Activated naive CD8-positive, alpha-beta T cell (primary cell): Measurements from ENCODE around the gene HESX1.

Experiments
- H3K27ac Mint-ChIP-seq: one replicate; pipeline ENCODE4 v1.8.0; 2021; ENCODE audit warnings: mixed read lengths
- H3K27me3 Mint-ChIP-seq: one replicate; pipeline ENCODE4 v1.8.0; 2021; ENCODE audit warnings: mixed read lengths
- H3K36me3 Mint-ChIP-seq: one replicate; pipeline ENCODE4 v1.8.0; 2021; ENCODE audit warnings: mixed read lengths
- H3K4me1 Mint-ChIP-seq: one replicate; pipeline ENCODE4 v1.8.0; 2021; ENCODE audit warnings: low read depth, mixed read lengths
- H3K4me3 Mint-ChIP-seq: one replicate; pipeline ENCODE4 v1.8.0; 2021; ENCODE audit warnings: mild to moderate bottlenecking, mixed read lengths
- H3K9me3 Mint-ChIP-seq: one replicate; pipeline ENCODE4 v1.8.0; 2021; ENCODE audit warnings: low read depth, mixed read lengths

Gene HESX1

DNA sequence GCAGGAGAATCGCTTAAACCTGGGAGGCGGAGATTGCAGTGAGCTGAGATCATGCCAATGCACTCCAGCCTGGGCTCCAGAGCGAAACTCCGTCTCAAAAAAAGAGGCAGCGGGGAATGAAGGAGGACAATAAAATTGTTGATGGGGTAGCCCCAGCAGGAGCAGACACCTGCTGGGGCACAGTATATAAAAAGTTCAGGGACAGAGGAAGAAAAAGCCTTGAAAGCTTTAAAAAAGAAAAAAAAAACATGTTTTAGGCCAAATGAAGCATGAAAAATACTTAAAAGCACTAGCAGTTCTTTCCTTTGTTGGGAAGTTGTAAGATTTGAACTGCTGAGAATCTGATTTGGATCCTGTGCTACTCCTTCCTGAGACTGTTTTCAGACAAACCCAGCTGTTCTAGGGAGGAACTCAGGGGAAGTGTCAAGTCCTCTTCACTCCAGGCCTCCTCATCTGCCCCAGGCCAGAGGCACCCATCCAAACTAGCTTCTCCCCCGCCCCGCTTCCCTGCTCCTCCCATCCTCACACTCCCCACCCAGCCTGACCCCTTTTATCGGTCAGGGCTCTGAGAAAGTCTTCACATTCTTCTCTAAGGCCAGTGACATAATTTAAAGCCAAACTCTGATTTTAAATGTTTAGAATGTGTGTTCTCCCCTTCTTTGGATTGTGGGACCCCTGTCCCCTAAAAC is 39.6 kb downstream of the HESX1 start:
- no peak overlapping the region for H3K4me3 Mint-ChIP-seq
- no peak overlapping the region for H3K27ac Mint-ChIP-seq
- peaks cover 31% of the 10 kb centered on the region for H3K27me3 Mint-ChIP-seq
- peaks cover 21% of the 10 kb centered on the region for H3K4me1 Mint-ChIP-seq
- H3K9me3 Mint-ChIP-seq, result no peaks in the 10 kb centered on the region
- H3K36me3 Mint-ChIP-seq, result peaks cover 2% of the 10 kb centered on the region

DNA sequence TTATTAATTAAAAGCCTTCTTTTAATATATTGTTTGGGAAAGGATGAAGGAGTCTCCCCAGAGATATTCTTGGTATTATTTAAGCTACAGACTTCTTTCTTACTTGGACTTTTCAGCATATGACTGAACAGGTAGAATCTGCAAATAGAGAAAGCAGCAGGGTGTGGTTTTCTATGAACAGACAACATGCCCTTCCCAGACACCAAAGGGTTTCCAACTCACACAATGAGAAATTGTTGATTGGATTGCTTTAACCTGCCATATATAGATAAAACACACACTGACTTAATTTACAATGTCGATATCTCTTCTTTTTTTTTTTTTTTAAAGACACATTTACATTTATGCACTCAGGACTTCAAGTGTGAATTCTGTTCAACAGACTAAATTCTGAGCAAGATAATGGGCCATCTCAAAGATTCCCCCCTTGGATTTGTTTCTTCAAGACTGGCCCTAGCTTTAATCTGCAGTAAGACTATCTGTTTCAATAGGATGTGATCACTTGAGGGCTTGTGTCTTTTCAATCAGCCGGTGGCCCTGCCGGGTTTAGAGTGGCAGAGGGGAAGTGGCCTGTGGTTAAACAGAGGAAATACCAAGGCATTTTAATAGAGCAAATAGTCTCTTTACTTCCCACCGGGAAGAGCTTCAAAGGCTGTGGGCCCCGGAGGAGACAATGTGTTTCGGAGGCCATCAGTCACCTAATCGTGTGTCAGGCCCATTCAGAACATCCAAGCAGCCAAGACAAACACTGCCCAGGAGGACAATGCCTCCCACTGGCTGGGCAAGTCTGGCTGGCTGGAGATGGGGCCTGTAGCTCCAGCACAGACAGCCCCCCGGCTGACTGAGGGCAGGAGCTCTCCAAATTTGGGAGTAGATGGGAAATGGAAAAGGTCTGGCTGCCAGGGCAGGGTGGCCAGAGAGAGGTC is 40.7 kb downstream of the HESX1 start:
- Mint-ChIP-seq H3K27ac (no peak overlapping the region), H3K9me3 (no peaks in the 10 kb centered on the region), H3K36me3 (peaks cover 2% of the 10 kb centered on the region), H3K27me3 (peaks cover 29% of the 10 kb centered on the region), H3K4me1 (peaks cover 17% of the 10 kb centered on the region), H3K4me3 (no peak overlapping the region)

GRCh38 chr3:57158325-57158724 is 41.5 kb downstream of the HESX1 start:
- peaks cover 2% of the 10 kb centered on the region for H3K36me3 Mint-ChIP-seq
- H3K27ac Mint-ChIP-seq, result no peak overlapping the region
- no peak overlapping the region for H3K4me3 Mint-ChIP-seq
- H3K9me3 Mint-ChIP-seq, result no peaks in the 10 kb centered on the region
- peaks cover 29% of the 10 kb centered on the region for H3K27me3 Mint-ChIP-seq
- H3K4me1 Mint-ChIP-seq, result peaks cover 12% of the 10 kb centered on the region

- Mint-ChIP-seq H3K36me3 (peaks cover 2% of the 10 kb centered on the region), H3K4me1 (peaks cover 9% of the 10 kb centered on the region), H3K27me3 (peaks cover 22% of the 10 kb centered on the region), H3K27ac (no peak overlapping the region), H3K4me3 (no peak overlapping the region), H3K9me3 (no peaks in the 10 kb centered on the region)
Measured at GRCh38 chr3:57157545-57157944, 42.2 kb downstream of the HESX1 start.

- peaks cover 9% of the 10 kb centered on the region for H3K4me1 Mint-ChIP-seq
- H3K27ac Mint-ChIP-seq, result no peak overlapping the region
- H3K4me3 Mint-ChIP-seq, result no peak overlapping the region
- no peaks in the 10 kb centered on the region for H3K9me3 Mint-ChIP-seq
- peaks cover 13% of the 10 kb centered on the region for H3K27me3 Mint-ChIP-seq
- peaks cover 2% of the 10 kb centered on the region for H3K36me3 Mint-ChIP-seq
Measured at GRCh38 chr3:57155310-57155643, 44.5 kb downstream of the HESX1 start.

DNA sequence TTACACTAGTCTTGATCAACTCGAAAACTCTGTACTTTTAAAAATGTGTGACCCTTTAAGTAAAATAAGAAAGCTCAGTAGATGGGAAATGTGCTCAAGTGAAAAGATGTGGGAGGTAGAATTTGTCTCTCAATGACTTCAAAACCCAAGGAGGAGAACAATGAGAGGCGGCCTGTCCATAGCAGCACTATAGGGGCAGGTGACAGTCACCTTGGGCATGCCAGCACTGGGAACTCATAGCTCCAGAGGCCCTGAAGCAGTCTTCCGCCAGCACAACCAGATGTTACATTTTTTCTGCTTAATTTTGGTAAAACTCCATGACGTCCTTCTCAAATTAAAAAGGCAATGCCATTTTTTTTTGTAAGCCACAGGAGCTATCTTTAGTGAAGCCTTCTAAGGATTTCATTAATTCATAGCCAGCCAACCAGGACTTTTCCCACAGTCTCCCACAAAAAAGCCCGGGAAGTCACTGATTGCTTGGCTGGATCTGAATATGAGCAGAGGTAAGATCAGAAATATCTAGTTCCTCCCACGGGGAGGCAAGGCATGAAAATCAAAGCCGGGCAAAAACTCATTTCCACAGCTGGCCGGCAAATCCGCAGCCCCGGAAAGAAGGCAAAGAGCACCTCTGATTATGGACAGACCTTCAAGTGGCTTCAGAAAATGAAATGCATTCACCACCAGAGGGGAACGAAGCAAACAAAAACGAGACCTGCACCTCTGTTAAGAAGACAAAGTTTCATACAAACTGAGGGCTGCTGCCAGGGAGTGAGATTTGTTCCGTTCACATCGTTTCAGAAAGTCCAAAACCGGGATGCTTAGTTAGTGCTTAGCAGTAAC is 45.1 kb downstream of the HESX1 start:
- peaks cover 13% of the 10 kb centered on the region for H3K27me3 Mint-ChIP-seq

DNA sequence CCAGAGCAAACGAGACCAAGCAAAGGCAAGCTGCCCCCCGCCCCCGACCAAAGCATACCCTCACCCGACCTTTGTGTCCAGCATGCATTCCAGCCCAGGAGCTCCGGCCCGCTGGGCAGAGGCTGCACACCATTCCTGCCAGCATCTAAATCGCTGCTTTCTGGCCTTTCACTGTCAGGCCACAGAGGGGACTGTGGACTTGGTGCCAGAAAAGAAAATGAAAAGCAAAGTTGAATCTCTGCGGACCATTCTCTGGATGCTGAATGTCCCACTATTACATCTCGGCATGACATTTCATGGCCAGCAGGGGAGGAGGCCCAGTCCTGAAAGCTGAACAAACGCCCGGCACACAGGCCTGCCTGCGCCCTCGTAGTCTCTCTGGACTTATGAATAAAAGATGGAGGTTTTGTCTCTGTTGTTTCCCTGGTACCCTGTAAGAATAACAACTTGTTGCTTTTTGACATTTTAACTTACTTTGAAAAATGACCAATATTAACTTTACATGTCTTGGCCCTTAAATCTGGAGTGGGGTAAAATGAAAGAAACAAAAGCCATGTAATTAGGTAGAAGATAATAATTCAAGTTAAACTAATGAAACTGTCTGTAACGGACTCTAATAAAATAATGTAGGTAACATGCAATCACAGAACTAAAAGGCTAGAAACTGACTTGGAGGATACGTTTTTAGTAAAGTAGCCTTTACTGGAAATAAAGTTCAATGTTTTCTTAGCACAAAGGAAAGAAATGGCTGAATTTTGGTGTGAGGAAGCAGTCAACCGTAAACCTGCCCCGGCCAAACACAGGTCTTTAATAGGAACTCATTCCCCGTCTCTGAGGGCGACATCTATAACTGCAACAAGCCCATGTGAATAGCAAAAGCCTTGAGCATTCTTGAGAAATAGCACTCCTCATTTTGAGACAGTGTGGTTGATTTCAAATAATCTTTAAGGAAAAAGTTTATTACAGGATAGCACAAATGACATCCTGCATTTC is 47.3 kb downstream of the HESX1 start:
- peaks cover 15% of the 10 kb centered on the region for H3K27me3 Mint-ChIP-seq

More for the DNA sequence above, 45.1 kb downstream of the HESX1 start:
- Mint-ChIP-seq H3K36me3 (peaks cover 2% of the 10 kb centered on the region), H3K9me3 (no peaks in the 10 kb centered on the region), H3K4me1 (peaks cover 9% of the 10 kb centered on the region), H3K27ac (no peak overlapping the region), H3K4me3 (no peak overlapping the region)

GRCh38 chr3:57151749-57152148 is 48.0 kb downstream of the HESX1 start:
- H3K4me3 Mint-ChIP-seq, result no peak overlapping the region
- H3K36me3 Mint-ChIP-seq, result no peaks in the 10 kb centered on the region
- H3K27me3 Mint-ChIP-seq, result peaks cover 15% of the 10 kb centered on the region
- no peak overlapping the region for H3K27ac Mint-ChIP-seq
- H3K4me1 Mint-ChIP-seq, result no peaks in the 10 kb centered on the region
- H3K9me3 Mint-ChIP-seq, result no peaks in the 10 kb centered on the region

More for the DNA sequence above, 47.3 kb downstream of the HESX1 start:
- Mint-ChIP-seq H3K4me3 (no peak overlapping the region), H3K4me1 (no peaks in the 10 kb centered on the region), H3K27ac (no peak overlapping the region), H3K36me3 (no peaks in the 10 kb centered on the region), H3K9me3 (no peaks in the 10 kb centered on the region)

- Mint-ChIP-seq H3K27ac (no peak overlapping the region), H3K4me3 (no peak overlapping the region), H3K36me3 (no peaks in the 10 kb centered on the region), H3K27me3 (peaks cover 13% of the 10 kb centered on the region), H3K4me1 (no peaks in the 10 kb centered on the region), H3K9me3 (no peaks in the 10 kb centered on the region)
Measured at GRCh38 chr3:57151021-57151449, 48.7 kb downstream of the HESX1 start.

GRCh38 chr3:57150113-57150581 is 49.6 kb downstream of the HESX1 start:
- no peaks in the 10 kb centered on the region for H3K9me3 Mint-ChIP-seq
- H3K27ac Mint-ChIP-seq, result no peak overlapping the region
- H3K36me3 Mint-ChIP-seq, result no peaks in the 10 kb centered on the region
- H3K4me1 Mint-ChIP-seq, result no peaks in the 10 kb centered on the region
- peaks cover 10% of the 10 kb centered on the region for H3K27me3 Mint-ChIP-seq
- no peak overlapping the region for H3K4me3 Mint-ChIP-seq
